Gastrocnemius medialis (tissue), 4 donors: Measurements from ENCODE around the gene GPR55. TPM values are rescaled to one million over a fixed set of nuclear protein-coding genes. Genes with fewer than 3 reads are reported as not detected.

Experiments
- ATAC-seq, 2 donors: fragments of 150-250 bp; one replicate each; pipeline ENCODE4 v1.9.1; 2016
- DNase-seq, 2 donors: peaks; one replicate each; pipeline ENCODE4 v3.0.0-alpha.2; 2019
- H3K27ac ChIP-seq, 4 donors: fragments of 200-600 bp; sonication (generic); 1 replicate in 1 of 4; 2 replicates in 3 of 4; pipeline ENCODE4 v1.5.1; 2016 to 2018; ENCODE audit warnings: mild to moderate bottlenecking in 2 of 4, moderate library complexity in 1 of 4
- H3K27me3 ChIP-seq, 3 donors: fragments of 200-600 bp; sonication (generic) in 2 of 3; 1 replicate in 1 of 3; 2 replicates in 2 of 3; pipeline versions ENCODE4 v1.5.1 to v1.6.0; 2016 to 2019; ENCODE audit warnings: mild to moderate bottlenecking in 1 of 3, moderate library complexity in 1 of 3
- H3K36me3 ChIP-seq, 2 donors: fragments of 200-600 bp; sonication (generic) in 1 of 2; one replicate each; pipeline ENCODE4 v1.5.1; 2017 to 2018
- H3K4me1 ChIP-seq, 2 donors: fragments of 200-600 bp; sonication (generic) in 1 of 2; one replicate each; pipeline ENCODE4 v1.5.1; 2016 to 2017; ENCODE audit warnings: mild to moderate bottlenecking in 2 of 2
- H3K4me3 ChIP-seq, 4 donors: fragments of 200-600 bp; sonication (generic) in 3 of 4; 1 replicate in 1 of 4; 2 replicates in 3 of 4; pipeline ENCODE4 v1.5.1; 2016 to 2019; ENCODE audit warnings: mild to moderate bottlenecking in 2 of 4
- H3K9me3 ChIP-seq, 3 donors: fragments of 200-600 bp; sonication (generic) in 2 of 3; 1 replicate in 1 of 3; 2 replicates in 2 of 3; pipeline ENCODE4 v1.5.1; 2016 to 2019
- POLR2A ChIP-seq, 2 donors: fragments of 450-650 bp; IDR thresholded peaks; one replicate each; pipeline ENCODE4 v1.6.1; 2017; ENCODE audit warnings: antibody characterized with exemption in 2 of 2, mild to moderate bottlenecking in 2 of 2, moderate library complexity in 2 of 2
- in situ Hi-C, 4 donors: fragments of 200-750 bp; cut with MboI; loops; one replicate each; pipeline versions ENCODE4 v1.15.0 to v1.8.0; 2017; ENCODE audit warnings: low sequenced_read_pairs in 4 of 4
- intact Hi-C: fragments of 100-400 bp; cut with DNase I; formaldehyde crosslinking; loops from one replicate; pipeline ENCODE4 v1.15.1; 2023; ENCODE audit warnings: low total_unique reads
- total RNA-seq, 4 donors: library from RNA; depleted of rRNA; stranded (reverse); fragments of >200 nt; gene quantifications; one replicate each; pipeline versions ENCODE4 v1.1.0 to v1.2.3, GENCODE V29; 2016
- TF ChIP-seq, protein P1 (sequence below), 5 experiments: fragments of 450-650 bp in 3 of 5; fragments of 200-600 bp in 2 of 5; sonication (generic) in 2 of 5; IDR thresholded peaks in 4 of 5; conservative IDR thresholded peaks in 1 of 5; 1 replicate in 4 of 5; 2 replicates in 1 of 5; pipeline ENCODE4 v1.5.1; 2016 to 2019; ENCODE audit warnings: antibody characterized with exemption in 5 of 5, mild to moderate bottlenecking in 3 of 5, moderate library complexity in 3 of 5

The GPR55 gene
- total RNA-seq, 4 donors from 2014 or later: not detected

DNA sequence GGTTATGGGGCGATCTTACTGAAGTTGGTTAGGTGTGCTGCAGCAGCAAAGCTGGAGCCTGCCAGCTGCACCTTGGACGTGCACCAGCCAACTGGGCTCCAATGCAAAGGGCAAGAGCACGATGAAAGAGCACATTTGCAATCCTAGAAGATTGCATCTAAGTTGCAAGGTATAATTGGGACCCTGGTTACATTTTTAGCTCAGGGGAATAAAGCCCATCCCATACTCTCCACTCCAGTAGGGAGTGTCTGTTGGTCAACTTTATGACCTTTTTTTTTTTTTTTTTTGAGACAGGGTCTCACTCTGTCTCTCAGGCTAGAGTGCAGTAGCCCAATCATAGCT, 22.2 kb upstream of the GPR55 start:
- no peak for TF ChIP-seq POLR2A (IDR thresholded peaks at IDR 0.05)
- TF ChIP-seq, protein P1, sequence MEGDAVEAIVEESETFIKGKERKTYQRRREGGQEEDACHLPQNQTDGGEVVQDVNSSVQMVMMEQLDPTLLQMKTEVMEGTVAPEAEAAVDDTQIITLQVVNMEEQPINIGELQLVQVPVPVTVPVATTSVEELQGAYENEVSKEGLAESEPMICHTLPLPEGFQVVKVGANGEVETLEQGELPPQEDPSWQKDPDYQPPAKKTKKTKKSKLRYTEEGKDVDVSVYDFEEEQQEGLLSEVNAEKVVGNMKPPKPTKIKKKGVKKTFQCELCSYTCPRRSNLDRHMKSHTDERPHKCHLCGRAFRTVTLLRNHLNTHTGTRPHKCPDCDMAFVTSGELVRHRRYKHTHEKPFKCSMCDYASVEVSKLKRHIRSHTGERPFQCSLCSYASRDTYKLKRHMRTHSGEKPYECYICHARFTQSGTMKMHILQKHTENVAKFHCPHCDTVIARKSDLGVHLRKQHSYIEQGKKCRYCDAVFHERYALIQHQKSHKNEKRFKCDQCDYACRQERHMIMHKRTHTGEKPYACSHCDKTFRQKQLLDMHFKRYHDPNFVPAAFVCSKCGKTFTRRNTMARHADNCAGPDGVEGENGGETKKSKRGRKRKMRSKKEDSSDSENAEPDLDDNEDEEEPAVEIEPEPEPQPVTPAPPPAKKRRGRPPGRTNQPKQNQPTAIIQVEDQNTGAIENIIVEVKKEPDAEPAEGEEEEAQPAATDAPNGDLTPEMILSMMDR (IDR thresholded peaks at IDR 0.05 in 4 of 5, conservative IDR thresholded peaks at IDR 0.05 in 1 of 5): no peak
- H3K9me3 ChIP-seq: no peaks in the 10 kb centered on the region
- intact Hi-C loops (no loop called here), in situ Hi-C loops (no loop called here)
- ATAC-seq (no peak), DNase-seq (no peak)
- no peak overlapping the region for H3K4me3 ChIP-seq
- H3K27me3 ChIP-seq: no peaks in the 10 kb centered on the region
- H3K36me3 ChIP-seq: no peaks in the 10 kb centered on the region
- H3K27ac ChIP-seq: no peak overlapping the region
- no peaks in the 10 kb centered on the region for H3K4me1 ChIP-seq

GRCh38 chr2:230946429-230947234, 21.6 kb upstream of the GPR55 start:
- Histone ChIP-seq H3K9me3 (no peaks in the 10 kb centered on the region), H3K27ac (no peak overlapping the region), H3K36me3 (no peaks in the 10 kb centered on the region), H3K4me3 (no peak overlapping the region), H3K4me1 (no peaks in the 10 kb centered on the region), H3K27me3 (no peaks in the 10 kb centered on the region)
- DNase-seq (no peak), ATAC-seq (no peak)
- in situ Hi-C loops (no loop called here), intact Hi-C loops (no loop called here)
- TF ChIP-seq, protein P1 (IDR thresholded peaks at IDR 0.05 in 4 of 5, conservative IDR thresholded peaks at IDR 0.05 in 1 of 5): no peak
- no peak for TF ChIP-seq POLR2A (IDR thresholded peaks at IDR 0.05)

DNA sequence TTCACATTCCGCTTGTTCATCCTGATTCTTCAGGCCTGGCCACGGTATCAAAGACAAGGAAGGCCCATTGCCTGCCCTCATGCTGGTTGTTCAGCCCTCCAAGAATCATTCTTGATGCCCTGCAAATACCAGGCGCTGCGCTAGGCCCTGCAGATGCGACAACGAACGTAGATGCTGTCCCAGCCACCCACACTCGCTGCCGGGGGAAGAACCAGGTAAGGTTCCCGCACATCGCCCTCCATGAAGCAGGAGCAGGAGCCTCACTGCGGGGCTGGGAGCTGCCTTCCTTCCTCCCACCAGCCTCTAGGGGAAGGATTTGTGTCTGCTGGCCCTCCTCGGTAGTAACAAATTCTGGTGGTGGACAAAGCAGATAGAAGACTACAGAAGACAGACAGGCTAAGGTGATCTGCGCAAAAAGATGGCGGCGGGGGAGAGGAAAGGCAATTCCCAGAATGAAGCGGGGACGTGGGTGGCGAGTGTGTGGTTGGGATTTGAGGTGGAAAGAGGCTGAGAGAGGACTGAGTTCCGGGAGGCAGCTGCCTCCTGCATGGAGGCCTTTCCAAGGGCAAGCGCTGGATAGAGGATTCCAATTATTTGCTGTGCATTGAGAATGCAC, 19.8 kb upstream of the GPR55 start:
- Histone ChIP-seq H3K4me3 (no peak overlapping the region), H3K36me3 (no peaks in the 10 kb centered on the region), H3K4me1 (no peaks in the 10 kb centered on the region), H3K9me3 (no peaks in the 10 kb centered on the region), H3K27me3 (no peaks in the 10 kb centered on the region), H3K27ac (no peak overlapping the region)
- TF ChIP-seq POLR2A (IDR thresholded peaks at IDR 0.05): no peak
- TF ChIP-seq, protein P1 (IDR thresholded peaks at IDR 0.05 in 4 of 5, conservative IDR thresholded peaks at IDR 0.05 in 1 of 5): no peak
- ATAC-seq (no peak), DNase-seq (no peak)
- intact Hi-C loops: no loop called here
- in situ Hi-C loops: no loop called here

DNA sequence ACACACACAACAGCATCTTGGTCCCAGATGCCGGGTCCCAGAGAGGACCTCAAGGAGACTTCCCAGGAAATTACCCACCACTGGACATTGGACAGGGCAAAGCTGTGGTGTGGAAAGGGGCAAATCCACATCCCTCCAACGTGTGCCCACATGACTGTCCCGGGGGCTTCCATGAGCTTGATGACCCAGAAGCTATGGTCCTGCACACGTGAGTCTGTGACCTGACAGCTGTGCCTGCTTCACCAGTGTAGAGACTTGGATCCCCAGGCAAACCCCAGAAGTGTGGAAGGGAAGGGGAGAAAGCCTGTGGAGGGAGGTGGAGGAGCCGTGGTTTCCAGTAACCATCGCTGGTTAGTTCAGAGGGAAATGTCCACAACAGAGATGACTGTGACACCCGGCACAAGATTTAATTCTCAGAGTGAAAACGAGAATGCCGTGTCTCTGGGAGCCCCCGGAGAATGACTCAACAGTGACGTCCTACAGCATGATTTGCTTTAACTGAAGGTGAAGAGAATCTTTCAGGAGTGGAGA, 19.1 kb upstream of the GPR55 start:
- ATAC-seq (no peak), DNase-seq (no peak)
- Histone ChIP-seq H3K4me3 (no peak overlapping the region), H3K4me1 (no peaks in the 10 kb centered on the region), H3K27ac (no peak overlapping the region), H3K27me3 (no peaks in the 10 kb centered on the region), H3K9me3 (no peaks in the 10 kb centered on the region), H3K36me3 (no peaks in the 10 kb centered on the region)
- intact Hi-C loops: no loop called here
- TF ChIP-seq, protein P1 (IDR thresholded peaks at IDR 0.05 in 4 of 5, conservative IDR thresholded peaks at IDR 0.05 in 1 of 5): no peak
- TF ChIP-seq POLR2A (IDR thresholded peaks at IDR 0.05): no peak
- in situ Hi-C loops: no loop called here
